IPS-18c (cell line): ENCODE results near the gene SERAC1.

Source experiments
- H3K4me3 ChIP-seq: 2 replicates; pipeline ENCODE4 v1.7.0; 2013; ENCODE audit warnings: low read depth, mild to moderate bottlenecking, low read length, moderate library complexity; ENCODE audit not compliant: insufficient read depth
- H3K9me3 ChIP-seq: one replicate; pipeline ENCODE4 v1.6.1; 2013; ENCODE audit warnings: mild to moderate bottlenecking, low read length, moderate library complexity; ENCODE audit not compliant: control insufficient read depth, insufficient read depth

Gene SERAC1

GRCh38 chr6:158071121-158072082 is 96.7 kb downstream of the SERAC1 start:
- Histone ChIP-seq H3K4me3 (no peak overlapping the region), H3K9me3 (peaks cover 2% of the 10 kb centered on the region)

- peaks cover 2% of the 10 kb centered on the region for H3K9me3 ChIP-seq
- no peak overlapping the region for H3K4me3 ChIP-seq
Observed at GRCh38 chr6:158070513-158070912, 97.5 kb downstream of the SERAC1 start.

GRCh38 chr6:158069800-158070195 is 98.3 kb downstream of the SERAC1 start:
- H3K9me3 ChIP-seq, result peaks cover 2% of the 10 kb centered on the region
- H3K4me3 ChIP-seq, result no peak overlapping the region

GRCh38 chr6:158068893-158069799 is 98.9 kb downstream of the SERAC1 start:
- H3K4me3 ChIP-seq, result no peak overlapping the region
- H3K9me3 ChIP-seq, result peaks cover 2% of the 10 kb centered on the region

- peaks cover 2% of the 10 kb centered on the region for H3K9me3 ChIP-seq
Observed at GRCh38 chr6:158068156-158068892, 99.7 kb downstream of the SERAC1 start.

GRCh38 chr6:158067436-158068015 is 100.5 kb downstream of the SERAC1 start:
- peaks cover 2% of the 10 kb centered on the region for H3K9me3 ChIP-seq
- H3K4me3 ChIP-seq, result no peak overlapping the region

More at GRCh38 chr6:158068156-158068892, 99.7 kb downstream of the SERAC1 start:
- H3K4me3 ChIP-seq, result no peak overlapping the region

- H3K9me3 ChIP-seq, result peaks cover 2% of the 10 kb centered on the region
- no peak overlapping the region for H3K4me3 ChIP-seq
Observed at GRCh38 chr6:158066136-158066781, 101.8 kb downstream of the SERAC1 start.

- Histone ChIP-seq H3K4me3 (no peak overlapping the region), H3K9me3 (peaks cover 2% of the 10 kb centered on the region)
Observed at GRCh38 chr6:158064725-158065251, 103.3 kb downstream of the SERAC1 start.

- Histone ChIP-seq H3K9me3 (peaks cover 2% of the 10 kb centered on the region), H3K4me3 (no peak overlapping the region)
Observed at GRCh38 chr6:158063736-158064135, 104.3 kb downstream of the SERAC1 start.

GRCh38 chr6:158061709-158062461 is 106.2 kb downstream of the SERAC1 start:
- Histone ChIP-seq H3K4me3 (no peak overlapping the region), H3K9me3 (no peaks in the 10 kb centered on the region)

GRCh38 chr6:158061361-158061708 is 106.7 kb downstream of the SERAC1 start:
- Histone ChIP-seq H3K4me3 (no peak overlapping the region), H3K9me3 (no peaks in the 10 kb centered on the region)

- H3K4me3 ChIP-seq, result no peak overlapping the region
- H3K9me3 ChIP-seq, result no peaks in the 10 kb centered on the region
Observed at GRCh38 chr6:158060455-158061360, 107.4 kb downstream of the SERAC1 start.
